K562 (cell line): ENCODE data around the gene TGFBR2. TPM values are rescaled to one million over a fixed set of nuclear protein-coding genes. Genes with fewer than 3 reads are reported as not detected.

ENCODE experiments used
- ATAC-seq: fragments of 200-7000 bp; cut with Tn5 transposase; 3 replicates; pipeline ENCODE4 v1.9.1; 2020; ENCODE audit warnings: moderate library complexity
- BruUV-seq: library from RNA; stranded (reverse); fragments of 400-500 nt; replicated peaks from 2 replicates; lab custom pipeline; 2021; lab: Mats Ljungman, UMichigan
- CTCF ChIA-PET: fragments of 300-600 bp; formaldehyde crosslinking; extraction: SDS; loops from one replicate; lab custom pipeline; 2021; ENCODE audit warnings: low intra/inter-chr PET ratio; lab: Yijun Ruan, JAX
- POLR2A ChIA-PET: fragments of 300-600, 350-650 bp; sonication (Branson Sonifier 250); formaldehyde crosslinking; extraction: SDS; loops from one replicate; lab custom pipeline; 2021; ENCODE audit warnings: antibody characterized with exemption, inconsistent platforms; lab: Yijun Ruan, JAX
- DNase-seq, 4 experiments: peaks; one replicate each; pipeline versions ENCODE4 v3.0.0 to v3.0.0-alpha.2; 2011 to 2018; ENCODE audit warnings: low spot score in 3 of 4, mixed read lengths in 3 of 4; ENCODE audit errors: extremely low read depth in 1 of 4
- FAIRE-seq: peaks from 2 replicates; lab custom pipeline; 2011; peaks lifted over from hg19 to GRCh38; lab: Jason Lieb, UNC
- H2AFZ ChIP-seq: 2 replicates; pipeline ENCODE4 v1.6.0; 2011; ENCODE audit warnings: low read depth, low read length, control low read depth, inconsistent platforms
- H3K27ac ChIP-seq: fragments of 200-600 bp; 3 replicates; pipeline ENCODE4 v1.8.0; 2011; ENCODE audit warnings: low read depth, mild to moderate bottlenecking, control low read depth, inconsistent platforms, low read length, moderate library complexity, mixed read lengths; ENCODE audit errors: extremely low read depth
- H3K27me3 ChIP-seq, 2 experiments: fragments of 300-600 bp in 1 of 2; 2 replicates in 1 of 2; 3 replicates in 1 of 2; pipeline versions ENCODE4 v1.6.0 to v1.8.0; 2011; ENCODE audit warnings: inconsistent platforms in 2 of 2, low read length in 2 of 2, mild to moderate bottlenecking in 1 of 2, mixed read lengths in 1 of 2, moderate library complexity in 1 of 2; ENCODE audit not compliant: control insufficient read depth in 2 of 2, insufficient read depth in 2 of 2
- H3K36me3 ChIP-seq: fragments of 300-600 bp; 3 replicates; pipeline ENCODE4 v1.8.0; 2011; ENCODE audit warnings: mild to moderate bottlenecking, low read length, inconsistent platforms; ENCODE audit not compliant: control insufficient read depth, insufficient read depth
- H3K4me1 ChIP-seq, 2 experiments: fragments of 200-600 bp in 1 of 2; replicated peaks in 1 of 2; 2 replicates in 1 of 2; 3 replicates in 1 of 2; pipeline versions ENCODE4 v1.5.1 to v1.8.0; 2011; ENCODE audit warnings: inconsistent platforms in 2 of 2, low read length in 2 of 2, mild to moderate bottlenecking in 1 of 2, mixed read lengths in 1 of 2, moderate library complexity in 1 of 2; ENCODE audit not compliant: control insufficient read depth in 2 of 2, insufficient read depth in 2 of 2
- H3K4me2 ChIP-seq: 2 replicates; pipeline ENCODE4 v1.6.1; 2011; ENCODE audit warnings: low read length, control low read depth, inconsistent platforms, mixed read lengths; ENCODE audit not compliant: insufficient read depth
- H3K4me3 ChIP-seq: fragments of 200-600 bp; sonication (generic), shearing (Covaris generic); 2 replicates; pipeline ENCODE4 v1.5.1; 2016; ENCODE audit warnings: control low read depth, inconsistent platforms
- H3K79me2 ChIP-seq: fragments of 200-600 bp; 3 replicates; pipeline ENCODE4 v1.8.0; 2011; ENCODE audit warnings: low read length, inconsistent platforms; ENCODE audit not compliant: control insufficient read depth, insufficient read depth
- H3K9ac ChIP-seq, 2 experiments: 2 replicates each; pipeline versions ENCODE4 v1.6.0 to v1.6.1; 2011; ENCODE audit warnings: low read depth in 2 of 2, low read length in 2 of 2, control low read depth in 1 of 2, inconsistent platforms in 1 of 2, mild to moderate bottlenecking in 1 of 2, mixed read lengths in 1 of 2; ENCODE audit not compliant: insufficient read depth in 1 of 2
- H3K9me1 ChIP-seq: one replicate; pipeline ENCODE4 v1.6.0; 2011; ENCODE audit warnings: inconsistent platforms, mild to moderate bottlenecking, low read length, moderate library complexity; ENCODE audit not compliant: control insufficient read depth, insufficient read depth
- H3K9me3 ChIP-seq: replicated peaks from 2 replicates; pipeline ENCODE4 v1.5.1; 2011; ENCODE audit warnings: low read depth, low read length, inconsistent platforms; ENCODE audit not compliant: control insufficient read depth, insufficient read depth
- H4K20me1 ChIP-seq: replicated peaks from 2 replicates; pipeline ENCODE4 v1.6.1; 2011; ENCODE audit warnings: low read length, inconsistent platforms, mixed read lengths; ENCODE audit not compliant: control insufficient read depth, insufficient read depth
- CTBP1 ChIP-seq: fragments of 450-650 bp; IDR thresholded peaks from 2 replicates; pipeline ENCODE4 v1.6.1; 2016; ENCODE audit warnings: borderline replicate concordance
- EWSR1 ChIP-seq: fragments of 450-650 bp; IDR thresholded peaks from 2 replicates; pipeline ENCODE4 v1.6.1; 2018; ENCODE audit warnings: borderline replicate concordance, mild to moderate bottlenecking, low read depth, moderate library complexity; ENCODE audit not compliant: partially characterized antibody
- POLR3G ChIP-seq: IDR thresholded peaks from 2 replicates; pipeline ENCODE4 v1.6.1; 2011; ENCODE audit not compliant: insufficient read length, insufficient replicate concordance; ENCODE audit errors: extremely low read depth
- RFX7 ChIP-seq: fragments of 250-450 bp; sonication (Bioruptor Pico); IDR thresholded peaks from 2 replicates; pipeline ENCODE4 v1.5.1; 2021; ENCODE audit warnings: mild to moderate bottlenecking
- SIN3A ChIP-seq, 2 experiments: fragments of 150-350 bp in 1 of 2; IDR thresholded peaks; 2 replicates each; pipeline ENCODE4 v1.6.1; 2011 to 2016; ENCODE audit warnings: borderline replicate concordance in 2 of 2, low read depth in 2 of 2, low read length in 2 of 2, mild to moderate bottlenecking in 2 of 2, moderate library complexity in 2 of 2; ENCODE audit not compliant: control insufficient read depth in 1 of 2
- STAT5B ChIP-seq: fragments of 250-450 bp; sonication (Bioruptor Pico); IDR thresholded peaks from 2 replicates; pipeline ENCODE4 v1.8.0; 2021; ENCODE audit warnings: mild to moderate bottlenecking, inconsistent platforms
- TAF15 ChIP-seq: fragments of 200-400 bp; formaldehyde crosslinking; IDR thresholded peaks from 2 replicates; pipeline ENCODE4 v1.6.1; 2017; ENCODE audit warnings: mild to moderate bottlenecking, low read depth, low read length, moderate library complexity
- TAL1 ChIP-seq: fragments of 450-650 bp; IDR thresholded peaks from 2 replicates; pipeline ENCODE4 v1.6.1; 2016; ENCODE audit warnings: mild to moderate bottlenecking
- TSC22D4 ChIP-seq: fragments of 450-650 bp; IDR thresholded peaks from 2 replicates; pipeline ENCODE4 v1.6.1; 2016; ENCODE audit warnings: missing genetic modification characterization, missing biosample characterization, control low read depth
- XRCC5 ChIP-seq: fragments of 200-400 bp; formaldehyde crosslinking; IDR thresholded peaks from 2 replicates; pipeline ENCODE4 v1.6.1; 2017; ENCODE audit warnings: low read depth, mild to moderate bottlenecking, low read length
- YBX1 ChIP-seq: fragments of 450-650 bp; IDR thresholded peaks from 2 replicates; pipeline ENCODE4 v1.7.1; 2016; ENCODE audit warnings: mild to moderate bottlenecking
- ZNF695 ChIP-seq: fragments of 450-650 bp; formaldehyde crosslinking; IDR thresholded peaks from 2 replicates; pipeline ENCODE4 v1.4.0; 2020; ENCODE audit warnings: mild to moderate bottlenecking, moderate library complexity
- WGBS: fragments of 100-300 bp; shearing (Covaris generic); methylation state at CpG from one replicate; pipeline ENCODE4 v1.1.6; 2016; ENCODE audit warnings: low coverage, mixed read lengths; ENCODE audit not compliant: insufficient coverage; ENCODE audit errors: missing lambda C conversion rate; 5-methylcytosine and 5-hydroxymethylcytosine counted together
- in situ Hi-C: fragments of 300-500 bp; cut with MboI; formaldehyde crosslinking; loops from 4 replicates; pipeline ENCODE4 v1.15.0; 2018; ENCODE audit warnings: inconsistent platforms, mixed read lengths
- intact Hi-C: fragments of 100-400 bp; cut with micrococcal nuclease; formaldehyde crosslinking; loops from 2 replicates; pipeline ENCODE4 v1.14.2; 2022
- polyA plus RNA-seq, 8 experiments: library from polyadenylated mRNA; depleted of rRNA in 4 of 8; stranded (reverse) in 5 of 8; unstranded in 3 of 8; fragments of >200 nt; fragmentation: Nextera tagmentation in 2 of 8; fragmentation: Illumina TruSeq in 1 of 8; extraction: Ambion mirVana in 2 of 8; extraction: Trizol in 1 of 8; gene quantifications; 2 replicates each; pipeline versions ENCODE4 v1.2.1 to v1.2.3, GENCODE V29; 2011 to 2014; ENCODE audit warnings: inconsistent platforms in 1 of 8, missing spikeins in 1 of 8
- total RNA-seq, 7 experiments: library from RNA; depleted of rRNA in 6 of 7; stranded (reverse); fragments of >200 nt in 6 of 7; fragmentation: Illumina TruSeq in 2 of 7; extraction: Trizol in 2 of 7; gene quantifications; 2 replicates each; pipeline versions ENCODE4 v1.2.1 to v1.2.3, GENCODE V29; 2011 to 2021; ENCODE audit warnings: low replicate concordance in 1 of 7
- TF ChIP-seq, protein P1 (sequence below): sonication (generic); formaldehyde crosslinking; IDR thresholded peaks from 2 replicates; pipeline ENCODE4 v1.8.0; 2022; ENCODE audit warnings: mild to moderate bottlenecking, missing genetic modification reagents
- TF ChIP-seq, protein P2 (sequence below): fragments of 250-450 bp; sonication (Bioruptor Pico); IDR thresholded peaks from 2 replicates; pipeline ENCODE4 v1.8.0; 2022; ENCODE audit warnings: moderate library complexity, mild to moderate bottlenecking, inconsistent platforms

Gene TGFBR2
- total and polyA plus RNA-seq, 9 of the 15 experiments (the other 6 are each of a cell fraction or from before 2014, with no cell fraction given) = 0.11 to 0.84 (median 0.24) TPM

DNA sequence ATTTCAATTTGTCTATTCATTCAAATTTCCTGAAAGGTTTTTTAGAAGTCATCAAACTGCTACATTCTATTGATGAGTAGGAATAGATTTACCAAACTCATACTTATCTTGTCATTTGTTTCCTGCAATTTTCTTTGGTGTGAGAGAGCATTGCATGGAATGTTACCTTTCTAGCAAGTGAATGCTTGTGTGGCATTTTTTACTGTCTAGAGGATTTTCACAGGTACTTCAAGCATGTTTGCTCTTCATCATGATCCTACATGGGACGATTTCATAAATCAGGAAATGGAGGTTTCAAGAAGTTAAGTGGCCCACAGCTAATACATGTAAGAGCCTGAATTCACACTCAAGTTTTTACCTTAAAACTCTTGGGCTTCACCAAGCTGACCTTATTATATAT, 26.1 kb downstream of the TGFBR2 start:
- TF ChIP-seq STAT5B (CRISPR knock-in tag) = no peak
- TF ChIP-seq, protein P1, sequence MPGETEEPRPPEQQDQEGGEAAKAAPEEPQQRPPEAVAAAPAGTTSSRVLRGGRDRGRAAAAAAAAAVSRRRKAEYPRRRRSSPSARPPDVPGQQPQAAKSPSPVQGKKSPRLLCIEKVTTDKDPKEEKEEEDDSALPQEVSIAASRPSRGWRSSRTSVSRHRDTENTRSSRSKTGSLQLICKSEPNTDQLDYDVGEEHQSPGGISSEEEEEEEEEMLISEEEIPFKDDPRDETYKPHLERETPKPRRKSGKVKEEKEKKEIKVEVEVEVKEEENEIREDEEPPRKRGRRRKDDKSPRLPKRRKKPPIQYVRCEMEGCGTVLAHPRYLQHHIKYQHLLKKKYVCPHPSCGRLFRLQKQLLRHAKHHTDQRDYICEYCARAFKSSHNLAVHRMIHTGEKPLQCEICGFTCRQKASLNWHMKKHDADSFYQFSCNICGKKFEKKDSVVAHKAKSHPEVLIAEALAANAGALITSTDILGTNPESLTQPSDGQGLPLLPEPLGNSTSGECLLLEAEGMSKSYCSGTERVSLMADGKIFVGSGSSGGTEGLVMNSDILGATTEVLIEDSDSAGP = no peak
- no peak for TF ChIP-seq TAF15
- TF ChIP-seq POLR3G = no peak
- TF ChIP-seq RFX7 (CRISPR knock-in tag) = no peak
- TF ChIP-seq, protein P2, sequence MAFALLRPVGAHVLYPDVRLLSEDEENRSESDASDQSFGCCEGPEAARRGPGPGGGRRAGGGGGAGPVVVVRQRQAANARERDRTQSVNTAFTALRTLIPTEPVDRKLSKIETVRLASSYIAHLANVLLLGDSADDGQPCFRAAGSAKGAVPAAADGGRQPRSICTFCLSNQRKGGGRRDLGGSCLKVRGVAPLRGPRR (CRISPR knock-in tag) = no peak
- TF ChIP-seq YBX1 = no peak
- TF ChIP-seq TAL1 = no peak
- TF ChIP-seq SIN3A (IDR thresholded peaks at IDR 0.05; ENCODE audit: borderline replicate concordance in 2 of 2, control insufficient read depth in 1 of 2, low read depth in 2 of 2, low read length in 2 of 2) = no peak
- no peak for TF ChIP-seq TSC22D4 (tag)
- TF ChIP-seq XRCC5 = no peak
- TF ChIP-seq ZNF695 (CRISPR knock-in tag) = no peak
- TF ChIP-seq CTBP1 = no peak
- no peak for TF ChIP-seq EWSR1
- TF ChIP-seq, all 486 proteins: peak for 0
- no peaks in the 10 kb centered on the region for H3K79me2 ChIP-seq
- no peak overlapping the region for H3K9ac ChIP-seq
- no TSS peak for BruUV-seq
- no peaks in the 10 kb centered on the region for H3K36me3 ChIP-seq
- H3K9me3 ChIP-seq = no peaks in the 10 kb centered on the region; the same call in none of the 2 replicates
- ATAC-seq = no peak
- H3K4me1 ChIP-seq = no peaks in the 10 kb centered on the region
- no peak overlapping the region for H3K27ac ChIP-seq
- FAIRE-seq = no peak
- no peak overlapping the region for H3K4me2 ChIP-seq
- no peak overlapping the region for H3K4me3 ChIP-seq
- no peaks in the 10 kb centered on the region for H4K20me1 ChIP-seq
- H3K27me3 ChIP-seq = no peaks in the 10 kb centered on the region
- H3K9me1 ChIP-seq = no peaks in the 10 kb centered on the region
- WGBS = 4% methylated on average over 1 of the region's 1 CpG
- DNase-seq = no peak
- CTCF ChIA-PET = no interaction called here
- intact Hi-C loops = no loop called here
- in situ Hi-C loops = no loop called here
- H2AFZ ChIP-seq = no peak overlapping the region
- POLR2A ChIA-PET = no interaction called here
